Measurements from ENCODE around the gene TAS2R31. TPM values are rescaled to one million over a fixed set of nuclear protein-coding genes. Genes with fewer than 3 reads are reported as not detected.

Gene TAS2R31
- total and polyA plus RNA-seq, 2 of the 13 experiments (the other 11 are each of a cell fraction or from before 2014, with no cell fraction given): 0.96 to 6.5 TPM

GRCh38 chr12:11015775-11016430, 15.3 kb downstream of the TAS2R31 start:
- in situ Hi-C loops (cut with HindIII; ENCODE audit: extremely low pct_ligation_motif_present, low pct_unique_long_range_greater_than_20kb): loop anchor here (5.0 kb wide), 1 partner anchor 56 kb away; no protein-coding TSS in a partner anchor
- peaks cover 46% of the 10 kb centered on the region for H3K4me1 ChIP-seq (ENCODE audit: insufficient read depth, low read length)
- DNase-seq (ENCODE audit: low spot score) (peak; percentile 85), FAIRE-seq (peak; percentile 91), ATAC-seq (peak; percentile 96)
- H3K36me3 ChIP-seq (replicated peaks in 1 of 2; ENCODE audit: control insufficient read depth in 1 of 2, insufficient read depth in 2 of 2, low read length in 2 of 2): no peaks in the 10 kb centered on the region; a peak in 1 of 5 replicates
- intact Hi-C loops (cut with micrococcal nuclease; ENCODE audit: unreplicated experiment): no loop called here
- POLR2A ChIA-PET: no interaction called here
- no peak overlapping the region for H3K9ac ChIP-seq (ENCODE audit: insufficient read depth, low read depth, low read length)
- CTCF ChIA-PET (ENCODE audit: low intra/inter-chr PET ratio, low total read pairs): no interaction called here
- no peaks in the 10 kb centered on the region for H3K9me3 ChIP-seq (ENCODE audit: low read length)
- H3K4me3 ChIP-seq (replicated peaks in 1 of 3; ENCODE audit: insufficient read depth in 1 of 3, low read depth in 2 of 3, low read length in 3 of 3): no peak overlapping the region; a peak in 1 of 6 replicates
- H3K4me2 ChIP-seq (ENCODE audit: low read depth, low read length): peak overlapping the region; percentile 61
- no peaks in the 10 kb centered on the region for H3K79me2 ChIP-seq (ENCODE audit: insufficient read depth, low read length)
- 61% methylated on average over 4 of the region's 4 CpGs for WGBS (ENCODE audit: low lambda C conversion rate)
- peak overlapping the region; percentile 68 for H3K27ac ChIP-seq (ENCODE audit: extremely low read length, insufficient read depth, low read length)
- BruUV-seq (replicated peaks): no TSS peak
- no peaks in the 10 kb centered on the region for H4K20me1 ChIP-seq (ENCODE audit: insufficient read depth, low read length)
- no peaks in the 10 kb centered on the region for H3K27me3 ChIP-seq (ENCODE audit: control insufficient read depth in 1 of 2, insufficient read depth in 2 of 2, low read length in 2 of 2)
- H2AFZ ChIP-seq (ENCODE audit: low read length): no peak overlapping the region
- TF ChIP-seq AHR (CRISPR knock-in tag; IDR thresholded peaks at IDR 0.05): no peak
- TF ChIP-seq FOXA1 (IDR thresholded peaks at IDR 0.05): no peak
- peak; percentile 57; the same call in 1 of the 2 replicates for TF ChIP-seq FOXA1 (CRISPR knock-in tag; IDR thresholded peaks at IDR 0.05)
- TF ChIP-seq ZFP90 (CRISPR knock-in tag; IDR thresholded peaks at IDR 0.05; ENCODE audit: borderline replicate concordance): no peak
- no peak for TF ChIP-seq ZNF784 (CRISPR knock-in tag; IDR thresholded peaks at IDR 0.05; ENCODE audit: borderline replicate concordance)
- no peak for TF ChIP-seq ZNF674 (CRISPR knock-in tag; IDR thresholded peaks at IDR 0.05; ENCODE audit: low read depth)
- no peak for TF ChIP-seq ATF3 (CRISPR knock-in tag; IDR thresholded peaks at IDR 0.05)
- peak; percentile 91 for TF ChIP-seq RXRB (CRISPR knock-in tag; IDR thresholded peaks at IDR 0.05; ENCODE audit: borderline replicate concordance)
- no peak for TF ChIP-seq XBP1 (CRISPR knock-in tag; IDR thresholded peaks at IDR 0.05)
- TF ChIP-seq, protein P1, sequence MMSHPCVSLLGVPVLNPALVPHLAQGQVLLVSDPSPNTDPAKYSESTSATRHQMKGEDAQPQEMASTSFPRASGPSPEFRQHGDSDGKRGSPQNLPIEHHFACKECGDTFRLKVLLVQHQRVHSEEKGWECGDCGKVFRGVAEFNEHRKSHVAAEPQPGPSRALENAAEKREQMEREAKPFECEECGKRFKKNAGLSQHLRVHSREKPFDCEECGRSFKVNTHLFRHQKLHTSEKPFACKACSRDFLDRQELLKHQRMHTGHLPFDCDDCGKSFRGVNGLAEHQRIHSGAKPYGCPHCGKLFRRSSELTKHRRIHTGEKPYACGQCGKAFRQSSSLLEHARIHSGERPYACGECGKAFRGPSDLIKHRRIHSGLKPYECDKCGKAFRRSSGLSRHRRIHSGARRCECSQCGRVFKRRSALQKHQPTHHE (CRISPR knock-in tag; IDR thresholded peaks at IDR 0.05; ENCODE audit: borderline replicate concordance): no peak
- 0 out of 2 replicates have a peak, but pooled peaks have one; percentile 41 for TF ChIP-seq SETDB1 (CRISPR knock-in tag; IDR thresholded peaks at IDR 0.05; ENCODE audit: borderline replicate concordance)
- TF ChIP-seq SKI (IDR thresholded peaks at IDR 0.05; ENCODE audit: partially characterized antibody): peak; percentile 24
- no peak for TF ChIP-seq SMC3 (IDR thresholded peaks at IDR 0.05; ENCODE audit: low read length)
- no peak for TF ChIP-seq ZNF616 (CRISPR knock-in tag; IDR thresholded peaks at IDR 0.05; ENCODE audit: low read depth)
- TF ChIP-seq HNF4A (CRISPR knock-in tag; IDR thresholded peaks at IDR 0.05): peak; percentile 95
- no peak for TF ChIP-seq ZNF777 (CRISPR knock-in tag; IDR thresholded peaks at IDR 0.05)
- no peak for TF ChIP-seq ZNF761 (CRISPR knock-in tag; conservative IDR thresholded peaks at IDR 0.05)
- peak; percentile 96 for TF ChIP-seq SOX5 (CRISPR knock-in tag; IDR thresholded peaks at IDR 0.05; ENCODE audit: borderline replicate concordance)
- no peak for TF ChIP-seq KAT8 (CRISPR knock-in tag; IDR thresholded peaks at IDR 0.05)
- TF ChIP-seq ZFX (CRISPR knock-in tag; IDR thresholded peaks at IDR 0.05; ENCODE audit: low read depth): no peak
- no peak for TF ChIP-seq NCOA1 (CRISPR knock-in tag; IDR thresholded peaks at IDR 0.05)
- no peak for TF ChIP-seq TOE1 (CRISPR knock-in tag; IDR thresholded peaks at IDR 0.05)
- TF ChIP-seq TEAD3 (CRISPR knock-in tag; optimal IDR thresholded peaks at IDR 0.05; ENCODE audit: borderline replicate concordance): peak; percentile 92
- TF ChIP-seq BHLHE40 (IDR thresholded peaks at IDR 0.05; ENCODE audit: low read length): 0 out of 2 replicates have a peak, but pooled peaks have one; percentile 11
- TF ChIP-seq, protein P2, sequence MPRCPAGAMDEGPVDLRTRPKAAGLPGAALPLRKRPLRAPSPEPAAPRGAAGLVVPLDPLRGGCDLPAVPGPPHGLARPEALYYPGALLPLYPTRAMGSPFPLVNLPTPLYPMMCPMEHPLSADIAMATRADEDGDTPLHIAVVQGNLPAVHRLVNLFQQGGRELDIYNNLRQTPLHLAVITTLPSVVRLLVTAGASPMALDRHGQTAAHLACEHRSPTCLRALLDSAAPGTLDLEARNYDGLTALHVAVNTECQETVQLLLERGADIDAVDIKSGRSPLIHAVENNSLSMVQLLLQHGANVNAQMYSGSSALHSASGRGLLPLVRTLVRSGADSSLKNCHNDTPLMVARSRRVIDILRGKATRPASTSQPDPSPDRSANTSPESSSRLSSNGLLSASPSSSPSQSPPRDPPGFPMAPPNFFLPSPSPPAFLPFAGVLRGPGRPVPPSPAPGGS (CRISPR knock-in tag; IDR thresholded peaks at IDR 0.05): no peak
